Astrocyte (in vitro differentiated cells and primary cell): ENCODE measurements around the gene CRHR1.

ENCODE experiments used
- EZH2 ChIP-seq: IDR thresholded peaks from 2 replicates; pipeline ENCODE4 v1.6.1; 2012; ENCODE audit warnings: mild to moderate bottlenecking, low read length, inconsistent platforms; ENCODE audit not compliant: insufficient read depth
- TF ChIP-seq, protein P1 (sequence below): IDR thresholded peaks from 2 replicates; pipeline ENCODE4 v1.5.1; 2011; ENCODE audit warnings: low read depth, mild to moderate bottlenecking, inconsistent platforms, low read length, moderate library complexity; ENCODE audit not compliant: insufficient read depth

DNA sequence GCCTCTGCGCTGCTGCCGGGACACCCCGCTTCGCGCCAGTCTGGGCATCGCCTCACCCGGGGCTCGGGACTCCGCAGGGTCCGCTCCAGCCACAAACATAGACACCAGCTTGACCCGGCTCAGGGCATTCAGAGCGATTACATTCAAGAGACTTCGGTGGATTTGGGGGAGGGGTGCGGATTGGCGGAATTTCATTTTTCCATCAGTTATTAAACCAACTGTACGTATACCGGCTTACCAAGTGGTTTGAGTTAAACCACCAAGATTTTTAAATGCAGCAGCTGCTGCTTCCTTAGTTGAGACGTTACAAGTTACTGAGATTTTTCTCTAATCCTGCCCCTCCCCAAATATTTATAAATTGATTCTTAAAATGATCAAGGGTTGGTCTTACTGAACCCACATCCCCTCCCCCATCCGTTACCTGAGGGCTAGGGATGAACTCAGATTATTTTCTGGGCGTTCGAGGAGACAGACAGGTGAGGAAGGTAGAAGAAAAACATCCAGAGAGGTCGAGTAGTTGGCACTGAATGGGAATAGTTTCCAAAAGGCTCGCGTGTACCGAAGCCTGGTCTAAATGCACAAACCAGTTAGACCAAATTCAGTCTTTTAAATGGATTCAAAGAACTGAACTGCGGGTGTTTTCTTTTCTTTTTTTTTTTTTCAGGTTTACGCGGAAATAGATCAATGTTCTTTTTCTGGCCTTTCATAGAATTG is 1.5 kb downstream of the CRHR1 start:
- TF ChIP-seq, protein P1, sequence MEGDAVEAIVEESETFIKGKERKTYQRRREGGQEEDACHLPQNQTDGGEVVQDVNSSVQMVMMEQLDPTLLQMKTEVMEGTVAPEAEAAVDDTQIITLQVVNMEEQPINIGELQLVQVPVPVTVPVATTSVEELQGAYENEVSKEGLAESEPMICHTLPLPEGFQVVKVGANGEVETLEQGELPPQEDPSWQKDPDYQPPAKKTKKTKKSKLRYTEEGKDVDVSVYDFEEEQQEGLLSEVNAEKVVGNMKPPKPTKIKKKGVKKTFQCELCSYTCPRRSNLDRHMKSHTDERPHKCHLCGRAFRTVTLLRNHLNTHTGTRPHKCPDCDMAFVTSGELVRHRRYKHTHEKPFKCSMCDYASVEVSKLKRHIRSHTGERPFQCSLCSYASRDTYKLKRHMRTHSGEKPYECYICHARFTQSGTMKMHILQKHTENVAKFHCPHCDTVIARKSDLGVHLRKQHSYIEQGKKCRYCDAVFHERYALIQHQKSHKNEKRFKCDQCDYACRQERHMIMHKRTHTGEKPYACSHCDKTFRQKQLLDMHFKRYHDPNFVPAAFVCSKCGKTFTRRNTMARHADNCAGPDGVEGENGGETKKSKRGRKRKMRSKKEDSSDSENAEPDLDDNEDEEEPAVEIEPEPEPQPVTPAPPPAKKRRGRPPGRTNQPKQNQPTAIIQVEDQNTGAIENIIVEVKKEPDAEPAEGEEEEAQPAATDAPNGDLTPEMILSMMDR: no peak
- peak; percentile 39 for TF ChIP-seq EZH2
